Measurements from ENCODE around the gene HOXA10.

HOXA10 gene

DNA sequence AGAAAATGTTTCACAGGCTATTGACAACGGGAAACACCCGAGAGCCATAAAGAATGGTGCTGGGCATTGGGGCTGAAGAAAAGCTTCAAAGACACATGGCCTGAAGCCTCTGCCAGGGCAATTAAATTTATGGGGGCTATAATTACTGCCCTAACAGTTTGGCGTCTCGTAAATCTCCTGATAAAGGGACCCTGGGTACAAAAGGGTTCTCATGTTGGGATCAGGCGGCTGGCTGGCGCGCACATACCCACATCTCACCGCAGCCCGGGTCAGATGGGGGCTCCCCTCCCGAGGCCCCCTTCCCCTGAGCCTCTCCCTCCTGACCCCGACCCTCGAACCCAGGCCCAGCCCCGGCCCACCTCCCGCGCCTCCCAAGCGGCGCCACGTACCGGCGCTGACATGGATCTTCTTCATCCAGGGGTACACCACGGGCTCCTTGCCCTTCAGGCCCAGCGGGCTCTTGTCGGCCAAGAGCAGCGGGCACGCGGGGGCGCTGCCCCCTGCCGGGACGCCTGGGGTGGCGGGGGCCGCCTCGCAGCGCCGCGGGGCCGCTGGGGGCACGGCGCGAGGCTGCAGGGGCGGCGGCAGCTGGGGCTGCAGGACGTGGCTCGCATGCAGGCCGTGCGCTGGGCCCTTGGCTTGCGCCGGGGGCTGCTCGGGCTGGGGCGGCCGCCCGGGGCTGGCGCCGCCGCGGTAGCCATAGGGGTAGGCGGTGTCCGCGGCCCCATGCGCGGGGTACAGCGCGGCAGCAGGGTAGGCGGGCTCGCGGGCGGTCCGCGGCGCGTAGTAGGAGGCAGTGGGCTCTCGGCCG is 44.2 kb downstream of the HOXA10 start:
- no peak for DNase-seq (ENCODE audit: low spot score)

DNA sequence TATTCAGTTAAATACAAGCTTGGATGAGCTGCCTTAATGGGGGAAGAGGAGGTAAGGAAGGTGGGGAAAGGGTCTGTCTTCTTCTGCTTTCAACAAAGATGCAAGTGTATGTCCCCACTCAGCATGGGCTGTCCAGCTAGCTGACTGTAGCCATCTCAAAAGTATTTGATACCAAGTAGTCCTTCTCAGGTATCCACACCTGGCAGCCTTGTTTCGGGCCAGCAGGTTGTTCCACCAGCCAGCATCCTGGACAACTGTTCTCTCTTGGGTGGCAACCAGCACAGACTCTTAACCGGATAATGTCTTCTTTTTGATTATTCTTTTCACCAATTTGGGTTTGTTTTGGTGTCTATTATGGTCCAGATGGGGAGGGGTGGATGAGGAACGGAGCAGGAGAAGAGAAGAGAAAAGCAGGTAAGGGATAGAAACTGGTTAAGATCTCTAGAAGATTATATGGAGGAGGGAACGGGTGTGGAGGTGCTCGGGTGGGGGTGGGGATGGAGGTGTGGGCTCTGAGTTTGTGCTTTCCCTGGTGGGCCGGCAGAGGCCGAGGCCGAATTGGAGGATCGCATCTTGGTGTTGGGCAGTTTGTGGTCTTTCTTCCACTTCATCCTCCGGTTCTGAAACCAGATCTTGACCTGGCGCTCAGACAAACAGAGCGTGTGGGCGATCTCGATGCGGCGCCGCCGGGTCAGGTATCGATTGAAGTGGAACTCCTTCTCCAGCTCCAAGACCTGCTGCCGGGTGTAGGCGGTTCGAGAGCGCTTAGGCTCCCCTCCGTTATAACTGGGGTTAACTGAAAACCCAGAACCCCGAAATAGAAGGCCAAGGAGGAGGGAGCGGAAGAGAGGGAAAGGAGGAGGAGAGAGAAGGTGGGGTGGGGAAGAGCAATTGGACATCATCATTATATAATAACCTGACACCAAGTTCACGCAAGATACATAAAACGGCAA is 45.1 kb downstream of the HOXA10 start:
- no peak for DNase-seq (ENCODE audit: low spot score)

DNA sequence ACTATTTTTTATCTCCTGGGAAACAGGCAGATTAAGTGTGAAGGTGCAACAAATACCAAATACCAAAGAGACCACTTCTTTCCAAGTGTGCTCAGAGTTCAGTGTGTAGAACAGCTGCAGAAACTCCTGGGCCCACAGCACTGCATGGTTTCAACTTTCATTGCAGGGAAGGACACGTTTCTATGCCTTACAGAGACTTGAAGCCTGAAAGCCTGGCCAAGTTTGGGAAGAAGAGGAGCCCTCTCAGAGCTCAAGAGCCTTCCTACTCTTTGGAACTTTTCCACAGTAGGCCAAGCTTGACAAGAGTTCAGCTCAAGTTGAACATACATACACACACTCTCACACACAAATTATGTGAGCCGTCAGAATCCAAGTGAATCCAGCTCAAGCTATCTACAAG is 46.1 kb downstream of the HOXA10 start:
- no peak for DNase-seq (ENCODE audit: low spot score)

DNA sequence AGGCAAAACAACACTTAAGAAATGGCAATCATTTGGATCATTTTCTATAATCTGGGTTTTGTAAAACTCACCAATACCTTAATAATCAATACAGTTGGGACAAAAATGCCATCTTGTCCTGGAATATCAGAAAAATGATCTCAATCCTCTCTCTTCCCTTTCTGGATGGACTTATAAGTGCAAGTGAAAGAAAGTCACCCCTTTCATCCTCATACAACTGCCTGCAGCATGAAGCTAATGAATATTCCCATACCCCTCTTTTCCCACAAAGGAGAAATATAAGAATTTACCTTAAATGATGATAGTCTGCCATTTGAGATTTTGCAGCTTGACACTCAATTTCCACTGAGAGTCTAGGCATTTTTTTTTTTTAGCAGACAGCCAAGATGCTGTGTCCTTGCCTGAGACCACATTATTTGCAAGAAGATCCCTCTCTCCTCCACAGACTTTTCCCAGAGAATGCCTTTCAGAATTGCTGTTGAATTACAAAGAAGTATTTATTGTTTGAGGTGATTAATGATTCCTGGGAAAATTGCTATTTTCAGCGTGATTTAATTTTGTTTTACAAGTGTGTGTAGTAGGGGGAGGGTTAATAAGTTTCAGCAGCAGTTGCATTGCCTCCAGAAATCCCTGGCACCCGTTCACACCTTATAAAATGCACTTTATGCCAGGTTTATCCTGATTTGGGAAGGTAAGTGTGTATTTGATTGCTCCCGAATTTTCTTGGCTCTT is 47.4 kb downstream of the HOXA10 start:
- no peak for DNase-seq (ENCODE audit: low spot score)

DNA sequence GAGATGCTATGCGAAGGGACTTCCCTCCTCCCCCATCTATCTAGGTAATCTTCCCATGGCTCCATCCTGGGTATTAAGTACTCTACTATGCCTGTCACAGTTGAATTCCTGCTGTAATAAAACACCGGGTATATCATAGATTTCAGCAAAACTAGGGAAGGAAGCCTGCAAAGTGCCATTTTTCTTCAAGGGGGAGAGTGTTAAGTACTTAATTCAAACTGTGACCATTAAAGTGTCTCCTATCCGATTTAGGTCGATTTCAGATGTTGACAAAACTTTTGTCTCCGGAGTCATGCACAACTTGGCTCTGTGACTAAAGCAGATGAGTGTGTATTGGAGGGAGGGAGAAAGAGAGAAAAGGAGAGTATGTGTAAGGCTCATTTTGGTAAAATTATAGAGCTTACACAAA is 48.1 kb downstream of the HOXA10 start:
- no peak for DNase-seq (ENCODE audit: low spot score)

DNA sequence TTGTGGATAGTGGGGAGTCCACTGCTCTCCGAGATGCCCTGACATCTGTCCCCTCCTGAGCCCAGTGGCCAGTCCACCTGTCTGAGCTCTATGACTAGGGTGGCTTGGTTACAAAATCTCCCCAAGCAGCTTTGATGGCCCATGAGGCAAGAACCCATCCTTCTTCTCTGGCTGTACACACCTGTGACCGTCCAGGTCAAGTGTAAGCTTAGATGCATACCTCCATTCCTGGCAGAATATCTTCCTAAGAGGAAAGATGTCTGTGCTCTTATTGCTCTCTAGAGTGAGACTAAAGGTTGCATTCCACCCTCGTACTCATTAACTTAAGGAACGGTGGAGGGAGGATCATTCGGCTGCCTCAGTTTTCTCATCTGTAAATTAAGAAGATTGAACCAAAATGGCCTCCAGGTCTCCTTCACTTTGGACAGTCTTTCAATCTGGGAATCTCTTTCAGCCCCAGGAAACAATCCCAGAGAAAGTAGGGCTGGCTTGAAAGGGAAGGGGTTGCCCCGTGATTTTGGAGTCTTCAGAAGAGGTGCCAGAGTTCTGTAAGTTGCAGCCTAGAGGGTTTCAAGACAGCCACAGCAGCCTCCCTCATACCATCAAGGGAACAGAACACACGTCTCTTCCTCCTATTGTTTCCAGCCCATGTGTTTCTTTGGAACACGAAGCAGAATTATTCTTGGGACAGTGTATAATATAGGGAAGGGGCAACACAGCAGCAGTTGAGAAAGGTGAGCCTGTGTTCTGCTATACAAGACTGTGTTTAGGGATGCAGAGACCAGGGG is 49.0 kb downstream of the HOXA10 start:
- DNase-seq (ENCODE audit: low spot score), result no peak

DNA sequence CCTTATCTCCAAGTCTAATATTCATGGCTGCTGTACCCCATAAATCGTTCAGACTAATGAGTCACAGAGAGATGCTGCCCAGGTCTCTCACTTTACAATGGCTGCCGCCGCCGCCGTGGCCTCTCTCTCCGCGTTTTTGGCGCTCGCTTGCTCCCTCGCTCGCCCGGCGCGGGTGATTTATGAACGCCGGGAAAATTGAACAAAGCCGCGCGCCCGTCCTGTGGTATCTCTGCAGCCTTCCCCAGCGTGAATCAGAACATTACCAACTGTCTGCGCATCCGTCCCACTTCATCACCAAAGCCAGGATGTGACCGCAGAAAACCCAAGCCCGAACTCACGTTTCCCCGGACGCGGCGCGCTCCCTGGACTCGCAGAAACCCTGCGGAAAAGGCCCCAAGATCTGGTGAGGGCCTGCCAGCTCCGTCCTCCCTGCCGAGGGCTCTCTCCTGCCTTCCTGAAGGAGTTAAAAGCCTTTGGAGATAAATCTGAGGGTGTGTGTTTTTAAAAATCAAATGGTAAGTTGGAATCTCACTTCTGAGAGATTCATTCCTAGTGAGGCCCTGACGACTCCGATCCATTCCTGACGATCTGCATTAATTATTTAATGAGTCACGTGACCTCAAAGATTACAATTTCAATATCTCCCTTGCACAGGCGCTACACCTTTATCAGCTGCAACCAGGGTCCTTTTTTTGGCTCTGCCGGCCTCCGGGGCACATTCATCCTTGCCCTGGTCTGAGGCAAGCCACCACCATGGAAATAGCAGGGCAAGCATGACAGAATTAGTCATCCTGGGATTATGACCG is 49.8 kb downstream of the HOXA10 start:
- no peak for DNase-seq (ENCODE audit: low spot score)

DNA sequence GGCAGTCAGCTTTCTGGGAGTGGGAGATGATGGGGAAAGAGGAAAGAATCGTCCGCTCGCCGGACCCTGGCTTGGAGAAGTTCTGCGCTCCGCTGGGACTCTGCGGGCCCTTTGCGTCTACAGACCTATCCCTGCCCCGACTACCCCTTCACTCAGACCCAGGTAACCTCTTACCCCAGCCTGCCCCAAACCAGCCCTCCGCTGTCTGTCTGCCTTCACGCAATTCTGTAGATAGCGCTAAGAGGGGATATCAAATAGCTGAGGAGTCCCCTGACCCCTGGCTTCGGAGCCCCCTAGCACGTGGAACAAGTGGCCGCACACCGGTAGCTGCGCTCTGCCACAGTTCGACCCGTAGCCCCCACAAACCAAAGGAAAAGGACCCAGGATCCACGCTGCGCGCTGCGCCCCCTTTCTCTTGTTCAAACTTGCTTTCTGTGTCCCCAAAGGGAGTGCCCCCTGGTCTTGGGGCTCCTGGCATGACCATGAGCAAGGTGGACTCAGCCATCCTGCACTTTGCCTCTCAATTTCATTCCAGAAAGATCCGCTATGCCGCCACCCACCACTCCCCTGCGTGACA is 50.6 kb downstream of the HOXA10 start:
- DNase-seq (ENCODE audit: low spot score), result no peak

DNA sequence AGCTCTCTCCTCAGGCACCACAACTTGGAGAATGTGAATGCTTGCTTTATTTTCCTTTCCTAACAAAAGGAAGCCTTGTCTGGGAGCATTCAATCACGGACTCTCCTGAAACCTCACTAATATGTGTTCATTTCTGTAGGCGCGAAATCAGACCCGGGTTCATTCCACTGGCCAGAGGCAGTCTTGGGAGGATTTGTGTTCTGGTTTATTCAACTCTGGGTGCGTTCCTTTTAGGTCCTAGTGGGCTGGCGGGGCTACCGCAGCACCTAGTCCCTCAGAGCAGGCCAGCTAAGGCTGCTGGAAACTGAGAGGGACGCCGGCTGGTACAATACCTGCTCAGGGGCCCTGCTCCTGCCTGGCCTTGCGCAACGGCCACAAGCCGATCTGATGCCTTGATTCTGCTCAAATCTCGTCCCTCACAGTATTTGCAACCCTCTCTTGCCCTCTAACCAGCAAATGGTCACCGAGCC is 51.1 kb downstream of the HOXA10 start:
- DNase-seq (ENCODE audit: low spot score), result no peak

DNA sequence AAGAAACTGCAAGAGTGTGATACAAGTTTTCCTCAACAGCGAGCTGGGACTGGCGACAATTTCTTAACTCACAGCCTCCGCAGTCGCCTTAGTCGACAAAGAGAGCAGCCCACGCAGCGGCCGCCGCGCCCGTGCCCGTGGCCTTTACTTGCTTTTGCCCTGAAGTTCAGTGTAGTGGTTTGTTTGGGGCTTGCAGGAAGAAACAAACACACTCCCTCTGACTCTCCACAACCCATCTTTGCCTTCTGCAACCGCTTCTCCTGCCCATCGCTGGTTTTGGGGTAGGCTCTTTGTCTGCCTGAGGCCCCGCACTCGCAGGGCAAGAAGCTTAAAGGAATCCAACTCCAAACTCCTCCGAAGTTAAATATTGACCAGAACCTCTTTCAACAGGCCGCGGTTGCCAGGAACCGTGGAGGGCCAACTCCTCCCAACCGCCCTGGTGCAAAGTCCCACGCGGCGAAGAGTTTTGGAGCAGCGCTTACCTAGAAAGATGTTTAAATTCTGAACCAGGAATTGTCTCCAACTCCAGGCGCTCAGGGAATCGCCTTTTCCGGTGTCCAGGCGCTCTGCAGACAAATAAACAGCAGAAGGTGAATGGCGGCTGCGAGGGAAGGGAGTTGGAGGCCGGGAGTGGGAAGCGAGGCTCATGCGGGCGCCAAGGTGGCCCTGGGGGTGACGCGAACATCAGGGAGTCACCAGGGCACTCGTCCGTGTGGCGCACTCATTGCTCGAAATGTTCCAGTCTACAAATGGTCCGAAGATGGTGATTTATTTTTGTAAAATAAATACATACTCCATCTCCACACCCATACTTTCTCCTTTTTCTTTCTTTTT is 51.8 kb downstream of the HOXA10 start:
- no peak for DNase-seq (ENCODE audit: low spot score)

DNA sequence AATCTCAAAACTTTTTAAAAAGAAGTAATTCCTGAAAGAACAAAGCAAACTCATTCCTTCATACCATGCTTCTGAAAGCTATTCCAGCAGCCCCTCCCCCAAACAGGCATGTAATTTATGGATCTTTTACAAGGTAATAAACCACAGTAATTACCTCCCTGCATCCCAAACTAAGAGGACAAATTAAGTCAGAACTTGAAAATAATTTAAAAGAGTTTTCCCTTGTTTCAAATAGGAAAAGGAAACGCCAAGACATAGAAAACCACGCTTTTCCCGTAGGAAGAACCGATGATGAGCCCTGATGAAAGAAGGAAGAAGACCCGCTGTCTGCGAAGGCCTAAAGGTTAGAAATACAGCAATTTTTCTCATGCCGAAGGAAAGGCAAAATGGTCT is 52.4 kb downstream of the HOXA10 start:
- no peak for DNase-seq (ENCODE audit: low spot score)
